Measurements from ENCODE around the gene MGRN1. TPM values are rescaled to one million over a fixed set of nuclear protein-coding genes. Genes with fewer than 3 reads are reported as not detected.

Gene MGRN1
- total and polyA plus RNA-seq, 12 donors, result 19.2 to 73.5 (median 40.8) TPM

GRCh38 chr16:4693296-4693955 lies 68.8 kb downstream of the MGRN1 start, which contains the start of gene NUDT16L1:
Gene NUDT16L1 (plus strand): TSS chr16:4693562. CDS start chr16:4693727, 165 bp downstream.
- H3K36me3 ChIP-seq, result peaks cover 0 to 62% (median 17%) of the 10 kb centered on the region in 9 donors
- TF ChIP-seq CTCF (IDR thresholded peaks at IDR 0.05), result peak in 8 of 9 donors; percentile 19 to 62 (median 38)

GRCh38 chr16:4693956-4694641 lies 69.5 kb downstream of the MGRN1 start:
- Histone ChIP-seq H3K4me3 (peak overlapping the region; percentile 78 to 100 (median 90)), H3K27me3 (no peaks in the 10 kb centered on the region), H3K4me1 (peaks cover 15 to 38% (median 26%) of the 10 kb centered on the region in 9 donors), H3K36me3 (peaks cover 0 to 62% (median 21%) of the 10 kb centered on the region in 9 donors), H3K27ac (peak overlapping the region; percentile 68 to 96 (median 90)), H3K9me3 (no peaks in the 10 kb centered on the region)
- TF ChIP-seq CTCF (IDR thresholded peaks at IDR 0.05), result no peak
- intact Hi-C loops (cut with DNase I), result loop anchor here in 1 of 10 donors (5.0 kb wide), 1 partner anchor 263 kb away; the partner anchor contains the start of gene SEC14L5
- peak in 6 of 8 donors; percentile 17 to 44 (median 24) for ATAC-seq
- 1% methylated on average over 49 to 54 of the region's 54 CpGs for WGBS, 2 donors
- DNase-seq, result peak in 1 of 2 donors; percentile 58

More at GRCh38 chr16:4693296-4693955, 68.8 kb downstream of the MGRN1 start, which contains the start of gene NUDT16L1:
- peak; percentile 88 to 96 (median 94) for ATAC-seq
- WGBS, 2 donors, result 0% methylated on average over 88 to 91 of the region's 91 CpGs
- H3K27me3 ChIP-seq, result no peaks in the 10 kb centered on the region
- peak within 1 kb of the TSS; percentile 68 to 96 (median 90) for H3K27ac ChIP-seq
- H3K9me3 ChIP-seq, result no peaks in the 10 kb centered on the region
- intact Hi-C loops (cut with DNase I), result loop anchor here in 1 of 10 donors (5.0 kb wide), 1 partner anchor 264 kb away; the partner anchor contains the start of gene SEC14L5
- peaks cover 15 to 38% (median 26%) of the 10 kb centered on the region in 9 donors for H3K4me1 ChIP-seq
- DNase-seq, result peak; percentile 96 to 97
- H3K4me3 ChIP-seq, result peak within 1 kb of the TSS; percentile 78 to 100 (median 90)

GRCh38 chr16:4694642-4695451 lies 70.2 kb downstream of the MGRN1 start:
- ATAC-seq (peak in 3 of 8 donors; percentile 6 to 20 (median 17)), DNase-seq (peak in 1 of 2 donors; percentile 58)
- Histone ChIP-seq H3K27me3 (no peaks in the 10 kb centered on the region), H3K4me3 (peak overlapping the region in 7 of 10 donors; percentile 78 to 99 (median 91)), H3K9me3 (no peaks in the 10 kb centered on the region), H3K36me3 (peaks cover 0 to 62% (median 29%) of the 10 kb centered on the region in 9 donors), H3K4me1 (peaks cover 15 to 38% (median 26%) of the 10 kb centered on the region in 9 donors), H3K27ac (peak overlapping the region in 9 of 10 donors; percentile 9 to 96 (median 85))
- intact Hi-C loops (cut with DNase I), result loop anchor here in 1 of 10 donors (5.0 kb wide), 1 partner anchor 262 kb away; the partner anchor contains the start of gene SEC14L5
- peak in 3 of 9 donors; percentile 23 to 35 (median 27) for TF ChIP-seq CTCF (IDR thresholded peaks at IDR 0.05)
- WGBS, 2 donors, result 48 to 51% methylated on average over 25 to 26 of the region's 26 CpGs
